IMR-90 (cell line): Measurements from ENCODE around the gene COL23A1. TPM values are rescaled to one million over a fixed set of nuclear protein-coding genes. Genes with fewer than 3 reads are reported as not detected.

ENCODE experiments used
- ATAC-seq: fragments of 200-7000 bp; cut with Tn5 transposase; 2 replicates; pipeline ENCODE4 v1.9.1; 2020; ENCODE audit warnings: low read depth, mild to moderate bottlenecking, moderate library complexity
- BruUV-seq: library from RNA; stranded (reverse); fragments of 400-500 nt; replicated peaks from 2 replicates; lab custom pipeline; 2021; lab: Mats Ljungman, UMichigan
- CTCF ChIA-PET: fragments of 300-600 bp; formaldehyde crosslinking; extraction: SDS; loops from one replicate; lab custom pipeline; 2021; ENCODE audit warnings: antibody characterized with exemption; lab: Yijun Ruan, JAX
- POLR2A ChIA-PET: fragments of 300-600 bp; sonication (Branson Sonifier 250); formaldehyde crosslinking; loops from one replicate; lab custom pipeline; 2022; ENCODE audit warnings: antibody characterized with exemption; ENCODE audit not compliant: unreplicated experiment; lab: Charles Lee
- DNase-seq: peaks from one replicate; pipeline ENCODE4 v3.0.0; 2013
- H2AFZ ChIP-seq: replicated peaks from 2 replicates; pipeline ENCODE3; 2013; ENCODE audit warnings: low read length, mild to moderate bottlenecking; ENCODE audit not compliant: poor library complexity
- H2AK5ac ChIP-seq: 2 replicates; pipeline ENCODE4 v1.6.1; 2013; ENCODE audit warnings: low read depth, low read length, inconsistent platforms
- H2AK9ac ChIP-seq: replicated peaks from 2 replicates; pipeline ENCODE3; 2013; ENCODE audit warnings: mild to moderate bottlenecking, low read depth, low read length, moderate library complexity; ENCODE audit not compliant: poor library complexity
- H2BK120ac ChIP-seq: 2 replicates; pipeline ENCODE4 v1.6.1; 2013; ENCODE audit warnings: low read depth, low read length, inconsistent platforms
- H2BK15ac ChIP-seq: 3 replicates; pipeline ENCODE4 v1.6.1; 2013; ENCODE audit warnings: low read depth, low read length, inconsistent platforms
- H2BK20ac ChIP-seq: 2 replicates; pipeline ENCODE4 v1.6.1; 2013; ENCODE audit warnings: low read depth, mild to moderate bottlenecking, inconsistent platforms, low read length, moderate library complexity
- H2BK5ac ChIP-seq: 2 replicates; pipeline ENCODE4 v1.6.1; 2013; ENCODE audit warnings: mild to moderate bottlenecking, low read depth, low read length, inconsistent platforms; ENCODE audit not compliant: poor library complexity, severe bottlenecking
- H3K14ac ChIP-seq: replicated peaks from 2 replicates; pipeline ENCODE4 v1.6.1; 2013; ENCODE audit warnings: low read depth, low read length, inconsistent platforms
- H3K18ac ChIP-seq: 2 replicates; pipeline ENCODE4 v1.6.1; 2013; ENCODE audit warnings: low read depth, low read length, control low read depth
- H3K23ac ChIP-seq: 2 replicates; pipeline ENCODE4 v1.6.1; 2013; ENCODE audit warnings: low read depth, low read length, inconsistent platforms
- H3K27ac ChIP-seq: 2 replicates; pipeline ENCODE4 v1.5.1; 2013; ENCODE audit warnings: mild to moderate bottlenecking, control low read depth, low read length; ENCODE audit not compliant: insufficient read depth
- H3K27me3 ChIP-seq: 2 replicates; pipeline ENCODE4 v1.6.1; 2013; ENCODE audit warnings: low read length; ENCODE audit not compliant: control insufficient read depth, insufficient read depth
- H3K36me3 ChIP-seq: 2 replicates; pipeline ENCODE4 v1.6.1; 2013; ENCODE audit warnings: low read length, mixed read lengths; ENCODE audit not compliant: control insufficient read depth, insufficient read depth
- H3K4ac ChIP-seq: 2 replicates; pipeline ENCODE4 v1.6.1; 2013; ENCODE audit warnings: low read depth, low read length, inconsistent platforms
- H3K4me1 ChIP-seq: 2 replicates; pipeline ENCODE4 v1.6.1; 2013; ENCODE audit warnings: low read length, mixed read lengths; ENCODE audit not compliant: control insufficient read depth, insufficient read depth
- H3K4me2 ChIP-seq: 2 replicates; pipeline ENCODE4 v1.6.1; 2013; ENCODE audit warnings: low read depth, mild to moderate bottlenecking, control low read depth, low read length, moderate library complexity
- H3K4me3 ChIP-seq: 2 replicates; pipeline ENCODE4 v1.5.1; 2013; ENCODE audit warnings: low read depth, mild to moderate bottlenecking, control low read depth, low read length, moderate library complexity; ENCODE audit not compliant: insufficient read depth
- H3K56ac ChIP-seq: 2 replicates; pipeline ENCODE4 v1.6.1; 2013; ENCODE audit warnings: low read length, inconsistent platforms; ENCODE audit not compliant: insufficient read depth; ENCODE audit errors: extremely low read depth
- H3K79me1 ChIP-seq, 2 experiments: 2 replicates each; pipeline ENCODE4 v1.6.1; 2013; ENCODE audit warnings: low read length in 2 of 2, inconsistent platforms in 1 of 2, low read depth in 1 of 2
- H3K9ac ChIP-seq: 2 replicates; pipeline ENCODE4 v1.6.1; 2013; ENCODE audit warnings: low read depth, low read length, control low read depth
- H3K9me1 ChIP-seq: 2 replicates; pipeline ENCODE4 v1.6.1; 2013; ENCODE audit warnings: low read length, inconsistent platforms; ENCODE audit not compliant: insufficient read depth
- H3K9me3 ChIP-seq: 2 replicates; pipeline ENCODE4 v1.6.1; 2013; ENCODE audit warnings: low read length; ENCODE audit not compliant: control insufficient read depth, insufficient read depth
- H4K20me1 ChIP-seq: 2 replicates; pipeline ENCODE4 v1.6.1; 2013; ENCODE audit warnings: low read length, inconsistent platforms; ENCODE audit not compliant: insufficient read depth
- H4K5ac ChIP-seq: 2 replicates; pipeline ENCODE4 v1.6.1; 2013; ENCODE audit warnings: mild to moderate bottlenecking, low read depth, low read length, control low read depth
- H4K8ac ChIP-seq, 2 experiments: 2 replicates each; pipeline ENCODE4 v1.6.1; 2013; ENCODE audit warnings: low read depth in 2 of 2, low read length in 2 of 2, control low read depth in 1 of 2, inconsistent platforms in 1 of 2
- H4K91ac ChIP-seq: 2 replicates; pipeline ENCODE4 v1.6.1; 2013; ENCODE audit warnings: low read depth, low read length, inconsistent platforms; ENCODE audit not compliant: insufficient read depth
- BHLHE40 ChIP-seq: fragments of 150-350 bp; IDR thresholded peaks from 2 replicates; pipeline ENCODE4 v1.6.1; 2016; ENCODE audit warnings: mild to moderate bottlenecking, low read depth, low read length
- CHD1 ChIP-seq: IDR thresholded peaks from 2 replicates; pipeline ENCODE4 v1.6.1; 2012; ENCODE audit warnings: low read depth, low read length, improper control_type of control experiment
- CTCF ChIP-seq: conservative IDR thresholded peaks from 2 replicates; pipeline ENCODE4 v1.5.1; 2012; ENCODE audit warnings: mild to moderate bottlenecking, low read depth, low read length, improper control_type of control experiment
- FOS ChIP-seq: fragments of 150-350 bp; IDR thresholded peaks from 2 replicates; pipeline ENCODE4 v1.6.1; 2016; ENCODE audit warnings: low read depth, low read length
- MXI1 ChIP-seq: IDR thresholded peaks from 2 replicates; pipeline ENCODE4 v1.6.1; 2012; ENCODE audit warnings: low read depth, mild to moderate bottlenecking, low read length, moderate library complexity, borderline replicate concordance
- POLR2A ChIP-seq: IDR thresholded peaks from 2 replicates; pipeline ENCODE4 v1.6.1; 2012; ENCODE audit warnings: mild to moderate bottlenecking, low read depth, low read length
- RAD21 ChIP-seq: IDR thresholded peaks from 2 replicates; pipeline ENCODE4 v1.6.1; 2012; ENCODE audit warnings: low read length, improper control_type of control experiment
- SMC3 ChIP-seq: fragments of 150-350 bp; IDR thresholded peaks from 2 replicates; pipeline ENCODE4 v1.6.1; 2016; ENCODE audit warnings: low read depth, mild to moderate bottlenecking, antibody characterized with exemption, low read length, moderate library complexity
- USF2 ChIP-seq: fragments of 150-350 bp; IDR thresholded peaks from 2 replicates; pipeline ENCODE4 v1.6.1; 2017; ENCODE audit warnings: mild to moderate bottlenecking, antibody characterized with exemption, low read length, low read depth
- WGBS, 2 experiments: methylation state at CpG; one replicate each; pipeline versions ENCODE4 v1.1.5 to v1.1.7; 2013; ENCODE audit warnings: missing lambda C conversion rate in 2 of 2; ENCODE audit not compliant: insufficient read length in 1 of 2; ENCODE audit errors: extremely low coverage in 2 of 2; 5-methylcytosine and 5-hydroxymethylcytosine counted together
- dilution Hi-C: fragments of 300-500 bp; cut with HindIII; formaldehyde crosslinking; loops from one replicate; pipeline ENCODE4 v1.14.3; 2018; ENCODE audit warnings: low sequenced_read_pairs; ENCODE audit not compliant: unreplicated experiment
- in situ Hi-C: fragments of 300-500 bp; cut with MboI; formaldehyde crosslinking; loops from 3 replicates; pipeline ENCODE4 v1.14.3; 2019; ENCODE audit warnings: low sequenced_read_pairs, inconsistent platforms, mixed read lengths
- intact Hi-C: fragments of 100-400 bp; cut with micrococcal nuclease; formaldehyde crosslinking; loops from 2 replicates; pipeline ENCODE4 v1.10.0; 2022
- polyA plus RNA-seq, 3 experiments: library from polyadenylated mRNA; depleted of rRNA; stranded (reverse); fragments of >200 nt; gene quantifications; 2 replicates each; pipeline ENCODE4 v1.2.3, GENCODE V29; 2012; ENCODE audit warnings: low replicate concordance in 1 of 3
- total RNA-seq: library from RNA; depleted of rRNA; stranded (reverse); fragments of >200 nt; gene quantifications from 2 replicates; pipeline ENCODE4 v1.2.3, GENCODE V29; 2012

COL23A1 gene
- total and polyA plus RNA-seq, 2 of the 4 experiments (the other 2 are of a cell fraction) = not detected

GRCh38 chr5:178360222-178360925, 229.8 kb downstream of the COL23A1 start:
- ATAC-seq (no peak), DNase-seq (no peak)
- no peaks in the 10 kb centered on the region for H3K79me1 ChIP-seq
- no peak overlapping the region for H2AK5ac ChIP-seq
- no peak overlapping the region for H2AFZ ChIP-seq
- no peaks in the 10 kb centered on the region for H4K20me1 ChIP-seq
- H2AK9ac ChIP-seq = no peak overlapping the region
- H3K4me1 ChIP-seq = no peaks in the 10 kb centered on the region
- H3K9me1 ChIP-seq = no peaks in the 10 kb centered on the region
- TF ChIP-seq CTCF = no peak
- TF ChIP-seq CHD1 = no peak
- no peak for TF ChIP-seq FOS
- TF ChIP-seq MXI1 = no peak
- no peak for TF ChIP-seq USF2
- TF ChIP-seq BHLHE40 = no peak
- no peak for TF ChIP-seq RAD21
- no peak for TF ChIP-seq POLR2A
- no peak for TF ChIP-seq SMC3
- intact Hi-C loops = no loop called here
- in situ Hi-C loops = no loop called here
- no peak overlapping the region for H3K18ac ChIP-seq
- H3K27me3 ChIP-seq = no peaks in the 10 kb centered on the region
- no peak overlapping the region for H3K4me3 ChIP-seq
- H3K14ac ChIP-seq = no peak overlapping the region
- POLR2A ChIA-PET = no interaction called here
- peaks cover 21% of the 10 kb centered on the region for H3K9me3 ChIP-seq
- no TSS peak for BruUV-seq
- CTCF ChIA-PET = no interaction called here
- dilution Hi-C loops = no loop called here
- no peak overlapping the region for H4K8ac ChIP-seq
- H3K27ac ChIP-seq = no peak overlapping the region
- no peak overlapping the region for H2BK5ac ChIP-seq
- 100% methylated on average over 2 of the region's 19 CpGs; no CpG with 5 or more reads in 1 of the 2 experiments for WGBS, 2 experiments
- no peak overlapping the region for H3K23ac ChIP-seq
- H2BK20ac ChIP-seq = no peak overlapping the region
- no peak overlapping the region for H4K5ac ChIP-seq
- no peak overlapping the region for H2BK15ac ChIP-seq
- H3K4ac ChIP-seq = no peak overlapping the region
- no peaks in the 10 kb centered on the region for H3K36me3 ChIP-seq
- no peak overlapping the region for H4K91ac ChIP-seq
- H3K9ac ChIP-seq = no peak overlapping the region
- H3K56ac ChIP-seq = no peak overlapping the region
- H2BK120ac ChIP-seq = no peak overlapping the region
- H3K4me2 ChIP-seq = no peak overlapping the region
